Cerebellar cortex (tissue), 1 donor: Measurements from ENCODE around the gene EFCAB5.
"Not testable (repeated sequence)": the region's sequence is repeated elsewhere in the genome, so short reads cannot be mapped to it uniquely, and the experiment has no call there.

ENCODE experiments used
- DNase-seq: peaks from one replicate; pipeline ENCODE4 v3.0.0-alpha.2; 2015; ENCODE audit warnings: low spot score

EFCAB5 gene

DNA sequence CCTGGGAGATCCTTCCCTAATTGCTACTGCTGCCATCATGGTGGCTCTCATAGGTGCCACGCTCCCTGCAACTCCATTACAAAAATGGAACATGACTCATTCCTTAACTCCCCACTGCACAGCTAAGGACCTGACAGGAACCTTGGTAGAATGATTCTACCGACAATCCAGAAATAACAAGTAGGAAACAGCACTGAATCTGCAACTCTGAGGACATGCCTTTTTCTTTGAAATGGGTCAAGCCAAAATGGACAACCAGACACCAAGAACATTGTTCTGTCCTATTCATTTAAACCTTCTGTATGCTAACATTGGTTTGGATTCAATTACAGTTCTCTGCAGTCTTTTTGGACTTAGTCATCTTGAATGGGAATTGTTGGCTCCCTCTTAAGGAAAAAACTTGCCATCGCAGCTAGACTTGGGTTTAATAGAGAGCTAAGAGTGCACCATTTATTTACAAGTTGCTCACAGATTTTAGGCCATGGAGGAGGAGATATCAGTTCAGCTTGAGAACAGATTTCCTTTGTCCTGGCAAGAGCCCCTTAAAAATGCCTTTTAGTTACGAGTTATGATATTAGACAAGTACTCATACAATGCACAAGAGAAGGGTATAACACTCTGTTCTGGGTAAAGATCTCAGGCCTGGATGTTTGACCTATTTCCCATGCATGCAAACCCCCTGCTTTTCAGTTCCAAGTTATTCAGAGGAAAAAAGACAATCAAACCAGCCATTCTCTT, 154.2 kb downstream of the EFCAB5 start:
- peak; percentile 64 for DNase-seq

GRCh38 chr17:30101686-30102390, 160.4 kb downstream of the EFCAB5 start:
- DNase-seq, result no peak

GRCh38 chr17:30103921-30104320, 162.5 kb downstream of the EFCAB5 start:
- no peak for DNase-seq

DNA sequence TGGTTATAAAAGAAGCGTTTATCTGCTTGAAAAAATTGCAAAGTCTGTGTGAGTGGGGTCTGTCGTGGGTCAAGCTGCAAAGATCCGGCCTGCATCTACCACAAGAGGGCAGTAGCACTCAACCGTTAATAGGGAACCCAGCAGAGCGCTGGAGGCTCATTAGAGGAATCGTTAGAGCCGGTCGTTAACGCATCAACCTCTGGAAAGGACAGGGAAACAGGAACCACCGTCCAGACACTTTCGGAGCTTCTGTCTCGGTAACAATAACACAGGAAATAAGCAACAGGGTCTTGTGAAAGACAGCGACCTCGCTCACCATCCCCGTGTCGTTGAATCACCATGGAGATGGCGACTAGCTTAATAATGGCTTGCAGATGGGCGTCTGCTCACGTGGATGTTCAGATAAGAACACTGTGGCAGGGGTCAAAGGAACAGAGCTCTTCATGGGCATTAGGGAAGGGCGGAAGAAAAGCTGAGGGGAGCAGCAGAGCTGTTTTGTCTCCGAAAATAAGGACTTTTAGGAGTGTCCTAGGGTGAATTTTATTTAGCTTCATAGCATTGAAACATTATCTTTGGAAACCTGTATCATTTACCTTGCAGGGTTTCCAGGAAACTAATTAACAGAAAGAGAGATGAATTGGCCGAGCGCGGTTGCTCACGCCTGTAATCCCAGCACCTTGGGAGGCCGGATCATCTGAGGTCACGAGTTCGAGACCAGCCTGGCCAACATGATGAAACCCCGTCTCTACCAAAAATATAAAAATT, 163.3 kb downstream of the EFCAB5 start:
- peak; percentile 88 for DNase-seq

- no peak for DNase-seq
Observed at GRCh38 chr17:30112794-30113193, 171.4 kb downstream of the EFCAB5 start.

DNA sequence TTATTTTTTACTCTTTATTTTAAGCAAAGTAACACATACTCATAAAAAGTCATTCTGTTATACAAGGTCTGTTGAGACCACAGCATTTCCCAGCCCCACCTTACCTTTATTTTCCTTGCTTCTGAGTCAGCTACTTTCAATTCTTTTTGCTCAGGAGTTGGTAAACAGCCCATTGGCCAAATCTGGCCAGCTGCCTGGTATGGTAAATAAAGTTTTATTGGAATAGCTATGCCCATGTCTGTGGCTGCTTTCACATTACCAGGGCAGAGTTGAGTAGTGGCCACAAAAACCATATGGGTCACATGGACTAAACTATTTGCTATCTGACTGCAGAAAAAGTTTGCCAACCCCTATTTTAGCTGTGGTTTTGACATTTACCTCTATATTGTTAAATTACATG, 171.8 kb downstream of the EFCAB5 start:
- no peak for DNase-seq

DNA sequence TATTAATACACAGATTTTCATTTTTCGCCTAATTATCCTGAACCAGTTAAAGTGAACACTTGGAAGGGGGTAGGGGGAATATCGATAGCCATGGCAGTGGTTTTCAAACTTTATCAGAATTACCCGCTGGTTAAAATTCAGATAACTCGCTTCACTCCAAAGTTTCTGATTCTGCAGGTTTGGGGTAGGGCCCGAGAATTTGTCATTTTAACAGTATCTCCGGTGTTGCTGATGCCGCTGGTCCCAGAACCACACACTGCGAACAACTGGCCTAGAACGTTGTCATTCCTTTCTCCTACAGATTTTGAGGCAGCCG, 174.9 kb downstream of the EFCAB5 start:
- DNase-seq, result no peak

DNA sequence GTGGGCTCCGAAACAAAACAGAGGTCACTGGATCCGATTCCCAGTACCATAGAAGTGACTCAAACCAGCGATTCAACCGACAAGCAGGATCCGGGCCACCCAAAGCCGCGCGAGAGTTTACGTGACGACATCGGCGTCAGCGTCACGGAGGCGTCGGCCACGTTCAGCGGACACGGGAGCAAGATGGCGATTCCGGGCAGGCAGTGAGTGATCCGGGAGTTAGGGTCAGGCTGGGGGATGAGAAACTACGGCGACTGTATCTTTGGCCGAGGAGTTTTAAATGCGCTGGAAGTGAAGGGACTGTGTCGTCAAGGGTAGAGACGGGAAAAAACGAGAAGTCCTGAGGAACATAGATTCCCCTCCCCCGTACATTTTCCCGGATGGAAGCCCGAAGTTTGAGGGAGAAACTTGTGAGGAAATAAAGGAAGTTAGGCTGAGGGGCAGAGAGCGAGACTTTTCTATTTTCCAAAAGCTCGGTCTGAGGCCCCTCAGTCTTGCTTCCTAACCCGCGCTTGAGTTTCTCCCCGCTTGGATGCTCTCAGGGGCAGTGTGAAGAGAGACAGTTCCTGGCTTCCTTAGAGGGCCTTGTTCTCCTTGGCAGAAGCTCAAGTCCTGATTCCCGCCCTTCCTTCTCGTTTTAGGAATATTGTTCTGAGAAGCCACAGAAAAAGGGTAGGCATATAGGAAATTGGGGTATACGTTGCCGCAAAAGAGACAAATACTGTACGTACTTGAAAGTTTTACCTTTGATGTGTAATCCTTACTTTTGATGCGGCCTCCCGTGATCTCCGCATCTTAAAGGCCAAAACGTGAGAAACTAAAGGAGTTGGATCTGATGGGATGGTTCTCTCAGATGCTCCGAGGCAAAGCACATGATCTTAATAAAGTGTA, 175.5 kb downstream of the EFCAB5 start, which contains the start of gene NSRP1:
NSRP1 (plus strand) TSS at position 156 of the 891 bp plus-strand sequence; CDS start at position 184, 28 bp downstream.
- DNase-seq, result peak; percentile 94

DNA sequence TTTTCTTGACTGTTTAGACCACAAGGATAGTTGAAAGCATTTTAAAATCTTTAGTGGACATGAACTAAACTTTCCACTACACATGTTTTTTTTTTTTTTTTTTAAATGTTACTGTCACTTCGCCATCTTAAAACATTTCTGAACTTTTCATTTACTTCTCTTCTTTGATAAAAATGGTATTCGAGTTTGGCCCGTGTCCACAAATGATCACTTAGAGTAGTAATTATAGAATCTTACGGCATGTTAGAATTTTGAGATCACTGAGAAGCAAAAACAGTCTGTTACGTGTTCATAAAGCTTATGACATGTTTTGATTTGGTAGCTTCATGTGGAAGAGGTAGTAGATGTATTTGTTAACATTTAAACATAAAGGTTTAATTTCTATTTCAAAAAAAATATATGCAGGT, 176.2 kb downstream of the EFCAB5 start:
- no peak for DNase-seq

DNA sequence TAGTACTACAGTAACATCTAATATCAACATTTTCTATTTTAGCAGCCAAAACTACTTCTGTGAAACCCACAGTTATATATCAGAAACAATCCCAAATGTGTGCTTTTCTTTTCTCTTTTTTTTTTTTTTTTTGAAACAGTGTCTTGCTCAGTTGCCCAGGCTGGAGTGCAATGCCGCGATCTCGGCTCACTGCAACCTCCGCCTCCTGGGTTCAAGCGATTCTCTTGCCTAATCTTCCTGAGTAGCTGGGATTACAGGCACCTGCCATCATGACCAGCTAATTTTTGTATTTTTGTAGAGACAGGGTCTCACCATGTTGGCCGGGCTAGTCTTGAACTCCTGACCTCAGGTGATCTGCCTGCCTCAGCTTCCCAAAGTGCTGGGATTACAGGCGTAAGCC, 177.2 kb downstream of the EFCAB5 start:
- DNase-seq, result not testable (repeated sequence)

DNA sequence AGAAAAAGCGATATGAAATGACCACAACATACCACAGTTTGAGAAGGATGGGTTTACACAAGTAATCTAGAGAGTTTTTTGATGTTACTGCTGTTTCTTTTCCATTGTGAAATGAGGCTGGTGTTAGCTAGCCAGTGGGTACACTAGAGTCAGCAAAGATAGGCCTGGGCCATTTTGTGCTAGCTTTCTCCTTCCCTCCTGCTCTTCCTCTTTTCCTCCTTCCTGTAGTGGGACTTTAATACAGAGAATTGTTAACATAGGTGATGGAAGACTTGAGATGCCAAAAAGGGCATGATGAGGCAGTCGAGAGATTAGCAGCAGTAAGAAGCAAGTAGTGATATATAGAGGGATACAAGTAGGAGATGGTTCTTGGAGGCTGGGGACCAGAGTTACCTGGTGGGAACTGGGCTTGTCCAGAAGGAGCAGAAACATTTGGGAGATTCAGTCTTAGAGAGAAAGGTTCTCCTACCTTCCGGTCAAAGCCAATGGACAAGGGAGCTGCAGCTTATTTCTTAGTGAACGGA, 182.9 kb downstream of the EFCAB5 start:
- DNase-seq, result no peak

DNA sequence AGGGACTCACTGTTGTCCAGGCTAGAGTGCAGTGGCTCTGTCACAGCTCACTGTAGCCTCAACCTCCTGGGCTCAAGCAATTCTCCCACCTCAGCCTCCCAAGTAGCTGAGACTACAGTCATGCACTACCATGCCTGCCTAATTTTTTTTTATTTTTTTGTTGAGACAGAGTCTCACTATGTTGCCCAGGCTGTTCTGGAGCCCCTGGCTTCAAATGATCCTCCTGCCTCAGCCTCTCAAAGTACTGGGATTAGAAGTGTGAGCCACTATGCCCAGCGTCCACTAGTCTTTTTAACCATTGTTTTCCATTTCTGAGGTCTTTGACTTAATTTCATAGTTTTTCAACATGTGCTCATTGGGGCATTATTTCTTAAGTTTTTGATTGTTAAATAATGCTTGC, 188.7 kb downstream of the EFCAB5 start:
- no peak for DNase-seq

- no peak for DNase-seq
Observed at GRCh38 chr17:30132615-30133014, 191.2 kb downstream of the EFCAB5 start.

GRCh38 chr17:30133197-30133596, 191.8 kb downstream of the EFCAB5 start:
- no peak for DNase-seq

GRCh38 chr17:30134551-30134950, 193.1 kb downstream of the EFCAB5 start:
- no peak for DNase-seq

DNA sequence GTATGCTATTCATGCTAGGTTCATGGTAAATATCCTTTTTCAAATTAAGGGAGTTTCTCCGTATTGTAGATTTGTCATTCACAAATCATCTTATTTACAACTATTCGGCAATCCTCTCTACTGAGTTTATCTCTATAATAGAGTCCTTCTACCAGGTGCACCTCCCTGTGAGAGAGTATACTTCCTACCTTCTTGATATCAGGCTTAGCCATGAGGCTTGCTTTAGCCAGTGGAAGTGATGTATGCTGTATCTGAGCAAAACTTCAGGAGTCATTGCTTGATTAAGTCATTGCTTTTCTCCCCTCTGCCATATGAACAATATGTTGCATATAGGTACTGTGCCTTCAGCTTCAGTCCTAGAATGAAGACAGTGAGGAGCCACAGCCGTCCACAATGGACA, 195.7 kb downstream of the EFCAB5 start:
- no peak for DNase-seq

DNA sequence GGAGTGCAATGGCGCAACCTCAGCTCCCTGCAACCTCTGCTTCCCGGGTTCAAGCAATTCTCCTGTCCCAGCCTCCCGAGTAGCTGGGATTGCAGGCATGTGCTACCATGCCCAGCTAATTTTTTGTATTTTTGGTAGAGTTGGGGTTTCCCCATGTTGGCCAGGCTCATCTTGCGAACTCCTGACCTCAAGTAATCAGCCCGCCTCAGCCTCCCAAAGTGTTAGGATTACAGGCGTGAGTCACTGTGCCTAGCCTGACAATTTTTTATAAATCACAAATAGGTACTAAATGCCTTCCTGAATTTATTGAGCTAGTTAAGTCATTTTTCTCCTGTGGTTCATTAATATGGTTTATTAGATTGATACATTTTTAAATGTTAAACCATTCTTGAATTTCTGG, 206.4 kb downstream of the EFCAB5 start:
- DNase-seq, result not testable (repeated sequence)

GRCh38 chr17:30148376-30148775, 206.9 kb downstream of the EFCAB5 start:
- DNase-seq, result no peak

DNA sequence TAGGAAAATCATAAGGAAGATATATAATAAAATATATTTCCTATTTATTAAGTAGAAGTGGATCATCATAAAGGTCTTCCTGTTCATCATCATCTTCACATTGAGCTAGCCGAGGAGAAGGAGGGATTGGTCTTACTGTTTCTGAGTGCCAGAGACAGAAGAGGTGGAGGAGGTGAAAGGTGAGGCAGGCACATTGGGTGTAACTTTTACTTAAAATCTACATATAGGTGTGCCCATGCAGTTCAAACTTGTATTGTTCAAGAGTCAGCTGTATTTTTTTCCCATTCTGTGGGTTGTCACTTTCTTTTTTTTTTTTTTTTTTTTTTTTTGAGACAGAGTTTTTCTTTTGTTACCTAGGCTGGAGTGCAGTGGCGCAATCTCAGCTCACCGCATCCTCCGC, 210.0 kb downstream of the EFCAB5 start:
- DNase-seq, result no peak

GRCh38 chr17:30153463-30153862, 212.0 kb downstream of the EFCAB5 start:
- DNase-seq, result no peak

DNA sequence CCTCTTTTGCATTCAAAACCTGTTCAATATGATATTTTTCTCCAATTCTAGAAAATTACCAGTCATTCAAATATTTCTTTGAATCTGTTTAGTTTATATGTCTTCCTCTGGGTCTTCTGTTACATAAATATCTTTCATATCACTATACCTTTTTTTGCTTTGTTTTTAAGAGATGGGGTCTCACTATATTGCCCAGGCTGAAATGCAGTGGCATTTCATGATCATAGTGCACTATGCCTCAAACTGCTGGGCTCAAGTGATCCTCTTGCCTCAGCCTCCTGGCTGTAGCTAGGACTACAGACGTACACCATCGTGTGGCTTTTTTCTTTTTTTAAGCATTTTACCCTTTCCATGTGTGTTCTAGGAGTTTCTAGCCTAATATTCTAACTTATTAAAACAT, 214.0 kb downstream of the EFCAB5 start:
- DNase-seq, result no peak
